SK-N-SH treated with all-trans-retinoic acid at 6 μM for 48 hours (cell line): Measurements from ENCODE around the gene AVEN.
A peak's percentile ranks its signal among the peaks of the same experiment; 100 is the strongest.

Source experiments
- ATAC-seq: fragments of 200-7000 bp; cut with Tn5 transposase; 3 replicates; pipeline ENCODE4 v1.9.1; 2020; ENCODE audit warnings: mild to moderate bottlenecking, moderate library complexity
- ARNTL ChIP-seq: fragments of 450-650 bp; formaldehyde crosslinking; IDR thresholded peaks from 2 replicates; pipeline ENCODE4 v1.5.0; 2020; ENCODE audit warnings: low read depth, mild to moderate bottlenecking, moderate library complexity, borderline replicate concordance
- CSDC2 ChIP-seq: fragments of 250-450 bp; sonication (Bioruptor Pico); IDR thresholded peaks from 2 replicates; pipeline ENCODE4 v1.5.0; 2020; ENCODE audit warnings: mild to moderate bottlenecking, moderate library complexity
- ESRRG ChIP-seq: fragments of 250-450 bp; sonication (Bioruptor Pico); IDR thresholded peaks from 2 replicates; pipeline ENCODE4 v1.6.1; 2021; ENCODE audit warnings: mild to moderate bottlenecking
- GLIS3 ChIP-seq: fragments of 250-450 bp; sonication (Bioruptor Pico); IDR thresholded peaks from 2 replicates; pipeline ENCODE4 v1.5.0; 2020; ENCODE audit warnings: mild to moderate bottlenecking, moderate library complexity
- ISL1 ChIP-seq: fragments of 250-450 bp; sonication (Bioruptor Pico); IDR thresholded peaks from 2 replicates; pipeline ENCODE4 v2.1.2; 2022; ENCODE audit warnings: mild to moderate bottlenecking, moderate library complexity
- OSR1 ChIP-seq: fragments of 250-450 bp; sonication (Bioruptor Pico); IDR thresholded peaks from 2 replicates; pipeline ENCODE4 v1.8.0; 2022; ENCODE audit warnings: moderate library complexity, mild to moderate bottlenecking, inconsistent platforms
- PPARA ChIP-seq: fragments of 250-450 bp; sonication (Bioruptor Pico); IDR thresholded peaks from 2 replicates; pipeline ENCODE4 v1.5.0; 2020; ENCODE audit warnings: mild to moderate bottlenecking, borderline replicate concordance
- RARB ChIP-seq: fragments of 250-450 bp; sonication (Bioruptor Pico); IDR thresholded peaks from 2 replicates; pipeline ENCODE4 v1.8.0; 2021; ENCODE audit warnings: mild to moderate bottlenecking, moderate library complexity
- SNAI2 ChIP-seq: fragments of 250-450 bp; sonication (Bioruptor Pico); IDR thresholded peaks from 2 replicates; pipeline ENCODE4 v1.5.0; 2020; ENCODE audit warnings: mild to moderate bottlenecking, moderate library complexity
- TCF4 ChIP-seq: fragments of 250-450 bp; sonication (Bioruptor Pico); IDR thresholded peaks from 2 replicates; pipeline ENCODE4 v1.8.0; 2021; ENCODE audit warnings: mild to moderate bottlenecking, moderate library complexity, borderline replicate concordance
- TOX ChIP-seq: fragments of 250-450 bp; sonication (Bioruptor Pico); IDR thresholded peaks from 2 replicates; pipeline ENCODE4 v1.8.0; 2021; ENCODE audit warnings: mild to moderate bottlenecking, moderate library complexity, borderline replicate concordance
- ZC3H10 ChIP-seq: fragments of 250-450 bp; sonication (Bioruptor Pico); IDR thresholded peaks from 2 replicates; pipeline ENCODE4 v1.5.1; 2021; ENCODE audit warnings: mild to moderate bottlenecking, moderate library complexity
- ZFP3 ChIP-seq: fragments of 250-450 bp; sonication (Bioruptor Pico); IDR thresholded peaks from 2 replicates; pipeline ENCODE4 v1.5.0; 2020; ENCODE audit warnings: mild to moderate bottlenecking, moderate library complexity
- ZFP30 ChIP-seq: fragments of 450-650 bp; formaldehyde crosslinking; IDR thresholded peaks from 2 replicates; pipeline ENCODE4 v1.5.0; 2022; ENCODE audit warnings: mild to moderate bottlenecking, moderate library complexity
- ZNF565 ChIP-seq: fragments of 450-650 bp; formaldehyde crosslinking; conservative IDR thresholded peaks from 2 replicates; pipeline ENCODE4 v1.5.0; 2020; ENCODE audit warnings: low read depth, mild to moderate bottlenecking, moderate library complexity
- ZNF70 ChIP-seq: fragments of 450-650 bp; formaldehyde crosslinking; IDR thresholded peaks from 2 replicates; pipeline ENCODE4 v1.5.0; 2020; ENCODE audit warnings: mild to moderate bottlenecking, moderate library complexity
- ZNF8 ChIP-seq: fragments of 450-650 bp; formaldehyde crosslinking; IDR thresholded peaks from 2 replicates; pipeline ENCODE4 v1.5.0; 2020; ENCODE audit warnings: mild to moderate bottlenecking, moderate library complexity
- TF ChIP-seq, protein P1 (sequence below): fragments of 250-450 bp; sonication (Bioruptor Pico); IDR thresholded peaks from 2 replicates; pipeline ENCODE4 v1.5.1; 2021; ENCODE audit warnings: mild to moderate bottlenecking, moderate library complexity
- TF ChIP-seq, protein P2 (sequence below): fragments of 250-450 bp; sonication (Bioruptor Pico); IDR thresholded peaks from 2 replicates; pipeline ENCODE4 v1.8.0; 2020; ENCODE audit warnings: mild to moderate bottlenecking, moderate library complexity, borderline replicate concordance
- TF ChIP-seq, protein P3 (sequence below): fragments of 250-450 bp; sonication (Bioruptor Pico); IDR thresholded peaks from 2 replicates; pipeline ENCODE4 v1.8.0; 2021; ENCODE audit warnings: low read depth, mild to moderate bottlenecking, moderate library complexity, borderline replicate concordance
- TF ChIP-seq, protein P4 (sequence below): fragments of 250-450 bp; sonication (Bioruptor Pico); IDR thresholded peaks from 2 replicates; pipeline ENCODE4 v1.5.1; 2020; ENCODE audit warnings: low read depth, mild to moderate bottlenecking, moderate library complexity
- TF ChIP-seq, protein P5 (sequence below): fragments of 250-450 bp; sonication (Bioruptor Pico); IDR thresholded peaks from 2 replicates; pipeline ENCODE4 v1.5.0; 2020; ENCODE audit warnings: mild to moderate bottlenecking, moderate library complexity

AVEN gene

DNA sequence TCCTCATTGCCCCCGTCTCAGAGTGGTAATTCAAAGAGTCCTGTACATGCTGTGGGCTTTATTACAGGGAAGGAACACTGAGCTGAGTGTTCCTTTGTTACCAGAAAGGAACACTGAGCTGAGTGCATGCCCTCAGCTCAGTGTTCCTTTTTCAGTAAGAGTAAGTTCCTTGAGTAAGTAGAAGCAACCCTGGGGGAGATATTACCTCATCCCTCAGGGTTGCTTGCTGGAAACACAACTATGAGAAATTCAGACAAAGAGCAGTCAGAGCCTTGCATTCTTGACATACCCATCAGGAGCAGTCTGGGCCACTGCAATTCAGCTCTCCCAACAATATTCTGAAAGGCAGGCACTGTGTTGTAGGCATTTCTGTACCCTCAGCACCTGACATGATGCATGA is 53.7 kb downstream of the AVEN start:
- ATAC-seq, result peak; percentile 98
- 0 out of 2 replicates have a peak, but pooled peaks have one; percentile 21 for TF ChIP-seq CSDC2
- no peak for TF ChIP-seq ISL1 (CRISPR knock-in tag)

DNA sequence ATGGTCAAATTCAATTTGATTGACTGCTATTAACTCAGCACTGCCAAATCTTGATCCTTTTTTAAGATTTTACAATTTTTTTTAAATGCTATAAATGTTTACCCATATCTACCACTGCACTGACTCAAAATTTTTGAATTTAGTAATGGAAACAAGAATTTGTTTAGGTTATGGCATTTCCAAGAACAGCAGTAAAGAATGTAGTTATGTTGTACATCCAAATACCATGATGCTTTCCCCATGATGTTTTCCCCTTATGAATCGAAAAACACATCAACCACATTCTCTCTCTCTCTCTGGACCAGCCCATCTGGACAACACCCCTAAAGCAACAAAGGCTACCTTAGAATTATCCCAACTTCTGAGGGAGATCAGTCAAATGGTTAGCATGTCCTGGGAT is 56.5 kb downstream of the AVEN start:
- ATAC-seq, result no peak

DNA sequence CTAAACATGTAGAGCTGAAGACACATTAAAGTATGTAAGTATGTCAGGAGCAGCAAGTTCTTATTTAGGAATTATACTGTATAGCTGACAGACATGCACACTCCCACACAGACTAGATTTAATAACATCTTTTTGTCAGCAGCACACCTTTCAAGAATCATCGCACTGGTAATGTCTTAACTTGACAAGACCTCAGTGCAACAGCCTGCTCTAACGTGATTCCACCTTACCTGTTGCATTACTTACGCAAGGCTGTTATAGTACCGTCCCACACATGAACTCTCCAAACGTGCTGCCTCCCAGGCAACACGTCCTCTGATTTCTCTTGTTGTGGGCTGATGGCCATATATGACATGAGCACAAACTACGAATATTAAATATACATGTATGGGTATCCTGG is 58.8 kb downstream of the AVEN start:
- no peak for ATAC-seq
- no peak for TF ChIP-seq ZC3H10 (CRISPR knock-in tag)
- no peak for TF ChIP-seq ZNF565 (CRISPR knock-in tag)
- TF ChIP-seq TCF4 (CRISPR knock-in tag), result no peak
- TF ChIP-seq OSR1 (CRISPR knock-in tag), result no peak
- TF ChIP-seq, protein P1, sequence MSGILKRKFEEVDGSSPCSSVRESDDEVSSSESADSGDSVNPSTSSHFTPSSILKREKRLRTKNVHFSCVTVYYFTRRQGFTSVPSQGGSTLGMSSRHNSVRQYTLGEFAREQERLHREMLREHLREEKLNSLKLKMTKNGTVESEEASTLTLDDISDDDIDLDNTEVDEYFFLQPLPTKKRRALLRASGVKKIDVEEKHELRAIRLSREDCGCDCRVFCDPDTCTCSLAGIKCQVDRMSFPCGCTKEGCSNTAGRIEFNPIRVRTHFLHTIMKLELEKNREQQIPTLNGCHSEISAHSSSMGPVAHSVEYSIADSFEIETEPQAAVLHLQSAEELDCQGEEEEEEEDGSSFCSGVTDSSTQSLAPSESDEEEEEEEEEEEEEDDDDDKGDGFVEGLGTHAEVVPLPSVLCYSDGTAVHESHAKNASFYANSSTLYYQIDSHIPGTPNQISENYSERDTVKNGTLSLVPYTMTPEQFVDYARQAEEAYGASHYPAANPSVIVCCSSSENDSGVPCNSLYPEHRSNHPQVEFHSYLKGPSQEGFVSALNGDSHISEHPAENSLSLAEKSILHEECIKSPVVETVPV (CRISPR knock-in tag), result no peak
- no peak for TF ChIP-seq ZFP3 (CRISPR knock-in tag)
- no peak for TF ChIP-seq ESRRG (CRISPR knock-in tag)
- no peak for TF ChIP-seq RARB (CRISPR knock-in tag)
- TF ChIP-seq CSDC2, result no peak
- TF ChIP-seq, protein P2, sequence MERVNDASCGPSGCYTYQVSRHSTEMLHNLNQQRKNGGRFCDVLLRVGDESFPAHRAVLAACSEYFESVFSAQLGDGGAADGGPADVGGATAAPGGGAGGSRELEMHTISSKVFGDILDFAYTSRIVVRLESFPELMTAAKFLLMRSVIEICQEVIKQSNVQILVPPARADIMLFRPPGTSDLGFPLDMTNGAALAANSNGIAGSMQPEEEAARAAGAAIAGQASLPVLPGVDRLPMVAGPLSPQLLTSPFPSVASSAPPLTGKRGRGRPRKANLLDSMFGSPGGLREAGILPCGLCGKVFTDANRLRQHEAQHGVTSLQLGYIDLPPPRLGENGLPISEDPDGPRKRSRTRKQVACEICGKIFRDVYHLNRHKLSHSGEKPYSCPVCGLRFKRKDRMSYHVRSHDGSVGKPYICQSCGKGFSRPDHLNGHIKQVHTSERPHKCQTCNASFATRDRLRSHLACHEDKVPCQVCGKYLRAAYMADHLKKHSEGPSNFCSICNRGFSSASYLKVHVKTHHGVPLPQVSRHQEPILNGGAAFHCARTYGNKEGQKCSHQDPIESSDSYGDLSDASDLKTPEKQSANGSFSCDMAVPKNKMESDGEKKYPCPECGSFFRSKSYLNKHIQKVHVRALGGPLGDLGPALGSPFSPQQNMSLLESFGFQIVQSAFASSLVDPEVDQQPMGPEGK (CRISPR knock-in tag), result no peak
- TF ChIP-seq, protein P3, sequence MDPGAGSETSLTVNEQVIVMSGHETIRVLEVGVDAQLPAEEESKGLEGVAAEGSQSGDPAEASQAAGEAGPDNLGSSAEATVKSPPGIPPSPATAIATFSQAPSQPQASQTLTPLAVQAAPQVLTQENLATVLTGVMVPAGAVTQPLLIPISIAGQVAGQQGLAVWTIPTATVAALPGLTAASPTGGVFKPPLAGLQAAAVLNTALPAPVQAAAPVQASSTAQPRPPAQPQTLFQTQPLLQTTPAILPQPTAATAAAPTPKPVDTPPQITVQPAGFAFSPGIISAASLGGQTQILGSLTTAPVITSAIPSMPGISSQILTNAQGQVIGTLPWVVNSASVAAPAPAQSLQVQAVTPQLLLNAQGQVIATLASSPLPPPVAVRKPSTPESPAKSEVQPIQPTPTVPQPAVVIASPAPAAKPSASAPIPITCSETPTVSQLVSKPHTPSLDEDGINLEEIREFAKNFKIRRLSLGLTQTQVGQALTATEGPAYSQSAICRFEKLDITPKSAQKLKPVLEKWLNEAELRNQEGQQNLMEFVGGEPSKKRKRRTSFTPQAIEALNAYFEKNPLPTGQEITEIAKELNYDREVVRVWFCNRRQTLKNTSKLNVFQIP (CRISPR knock-in tag), result no peak
- TF ChIP-seq, protein P4, sequence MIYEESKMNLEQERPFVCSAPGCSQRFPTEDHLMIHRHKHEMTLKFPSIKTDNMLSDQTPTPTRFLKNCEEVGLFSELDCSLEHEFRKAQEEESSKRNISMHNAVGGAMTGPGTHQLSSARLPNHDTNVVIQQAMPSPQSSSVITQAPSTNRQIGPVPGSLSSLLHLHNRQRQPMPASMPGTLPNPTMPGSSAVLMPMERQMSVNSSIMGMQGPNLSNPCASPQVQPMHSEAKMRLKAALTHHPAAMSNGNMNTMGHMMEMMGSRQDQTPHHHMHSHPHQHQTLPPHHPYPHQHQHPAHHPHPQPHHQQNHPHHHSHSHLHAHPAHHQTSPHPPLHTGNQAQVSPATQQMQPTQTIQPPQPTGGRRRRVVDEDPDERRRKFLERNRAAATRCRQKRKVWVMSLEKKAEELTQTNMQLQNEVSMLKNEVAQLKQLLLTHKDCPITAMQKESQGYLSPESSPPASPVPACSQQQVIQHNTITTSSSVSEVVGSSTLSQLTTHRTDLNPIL (CRISPR knock-in tag), result no peak
- TF ChIP-seq ZNF8 (CRISPR knock-in tag), result no peak
- TF ChIP-seq ZFP30 (CRISPR knock-in tag), result no peak
- no peak for TF ChIP-seq ISL1 (CRISPR knock-in tag)
- TF ChIP-seq PPARA (CRISPR knock-in tag), result no peak
- no peak for TF ChIP-seq ARNTL (CRISPR knock-in tag)
- TF ChIP-seq, protein P5, sequence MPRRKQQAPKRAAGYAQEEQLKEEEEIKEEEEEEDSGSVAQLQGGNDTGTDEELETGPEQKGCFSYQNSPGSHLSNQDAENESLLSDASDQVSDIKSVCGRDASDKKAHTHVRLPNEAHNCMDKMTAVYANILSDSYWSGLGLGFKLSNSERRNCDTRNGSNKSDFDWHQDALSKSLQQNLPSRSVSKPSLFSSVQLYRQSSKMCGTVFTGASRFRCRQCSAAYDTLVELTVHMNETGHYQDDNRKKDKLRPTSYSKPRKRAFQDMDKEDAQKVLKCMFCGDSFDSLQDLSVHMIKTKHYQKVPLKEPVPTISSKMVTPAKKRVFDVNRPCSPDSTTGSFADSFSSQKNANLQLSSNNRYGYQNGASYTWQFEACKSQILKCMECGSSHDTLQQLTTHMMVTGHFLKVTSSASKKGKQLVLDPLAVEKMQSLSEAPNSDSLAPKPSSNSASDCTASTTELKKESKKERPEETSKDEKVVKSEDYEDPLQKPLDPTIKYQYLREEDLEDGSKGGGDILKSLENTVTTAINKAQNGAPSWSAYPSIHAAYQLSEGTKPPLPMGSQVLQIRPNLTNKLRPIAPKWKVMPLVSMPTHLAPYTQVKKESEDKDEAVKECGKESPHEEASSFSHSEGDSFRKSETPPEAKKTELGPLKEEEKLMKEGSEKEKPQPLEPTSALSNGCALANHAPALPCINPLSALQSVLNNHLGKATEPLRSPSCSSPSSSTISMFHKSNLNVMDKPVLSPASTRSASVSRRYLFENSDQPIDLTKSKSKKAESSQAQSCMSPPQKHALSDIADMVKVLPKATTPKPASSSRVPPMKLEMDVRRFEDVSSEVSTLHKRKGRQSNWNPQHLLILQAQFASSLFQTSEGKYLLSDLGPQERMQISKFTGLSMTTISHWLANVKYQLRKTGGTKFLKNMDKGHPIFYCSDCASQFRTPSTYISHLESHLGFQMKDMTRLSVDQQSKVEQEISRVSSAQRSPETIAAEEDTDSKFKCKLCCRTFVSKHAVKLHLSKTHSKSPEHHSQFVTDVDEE (CRISPR knock-in tag), result no peak
- no peak for TF ChIP-seq TOX (CRISPR knock-in tag)
- no peak for TF ChIP-seq GLIS3 (CRISPR knock-in tag)

More for the DNA sequence above, 56.5 kb downstream of the AVEN start:
- no peak for TF ChIP-seq TCF4 (CRISPR knock-in tag)
- no peak for TF ChIP-seq ZNF70
- TF ChIP-seq RARB (CRISPR knock-in tag), result no peak
- no peak for TF ChIP-seq ISL1 (CRISPR knock-in tag)
- TF ChIP-seq PPARA (CRISPR knock-in tag), result no peak
- TF ChIP-seq ZFP3 (CRISPR knock-in tag), result no peak
- TF ChIP-seq ARNTL (CRISPR knock-in tag), result no peak
- TF ChIP-seq ZFP30 (CRISPR knock-in tag), result no peak
- no peak for TF ChIP-seq TOX (CRISPR knock-in tag)
- no peak for TF ChIP-seq SNAI2 (CRISPR knock-in tag)
- TF ChIP-seq, protein P3 (CRISPR knock-in tag), result no peak
- no peak for TF ChIP-seq ZNF565 (CRISPR knock-in tag)
- TF ChIP-seq OSR1 (CRISPR knock-in tag), result no peak
